ENCODE results near the gene TMEM80.
A peak's percentile ranks its signal among the peaks of the same experiment; 100 is the strongest.

Gene TMEM80

GRCh38 chr11:693887-694562, 1.6 kb upstream of the TMEM80 start:
- Histone ChIP-seq H3K9ac (ENCODE audit: low read depth, low read length) (peak overlapping the region; percentile 61), H3K36me3 (ENCODE audit: insufficient read depth, low read length) (no peaks in the 10 kb centered on the region), H3K4me3 (ENCODE audit: low read length) (peak overlapping the region; percentile 83), H3K4me2 (ENCODE audit: low read length) (peak overlapping the region; percentile 87), H3K9me3 (replicated peaks; ENCODE audit: low read length) (no peaks in the 10 kb centered on the region), H3K4me1 (ENCODE audit: control insufficient read depth, insufficient read depth, low read length) (peaks cover 43% of the 10 kb centered on the region), H3K27me3 (ENCODE audit: control insufficient read depth, insufficient read depth, low read length) (no peaks in the 10 kb centered on the region)

GRCh38 chr11:694563-695287, 891 bp upstream of the TMEM80 start, which contains the start of gene DEAF1:
Gene DEAF1 (minus strand): TSS chr11:695222. CDS start chr11:695047, 175 bp downstream.
- Histone ChIP-seq H3K9ac (ENCODE audit: low read depth, low read length) (peak within 1 kb of the TSS; percentile 99), H3K36me3 (ENCODE audit: insufficient read depth, low read length) (peaks cover 1% of the 10 kb centered on the region), H3K27me3 (ENCODE audit: control insufficient read depth, insufficient read depth, low read length) (no peaks in the 10 kb centered on the region), H3K4me1 (ENCODE audit: control insufficient read depth, insufficient read depth, low read length) (peaks cover 43% of the 10 kb centered on the region), H3K4me3 (ENCODE audit: low read length) (peak within 1 kb of the TSS; percentile 83), H3K9me3 (replicated peaks; ENCODE audit: low read length) (no peaks in the 10 kb centered on the region), H3K4me2 (ENCODE audit: low read length) (peak within 1 kb of the TSS; percentile 90)

- H3K4me3 ChIP-seq (ENCODE audit: low read length) = peak overlapping the region; percentile 83
- peaks cover 4% of the 10 kb centered on the region for H3K36me3 ChIP-seq (ENCODE audit: insufficient read depth, low read length)
- H3K27me3 ChIP-seq (ENCODE audit: control insufficient read depth, insufficient read depth, low read length) = no peaks in the 10 kb centered on the region
- peaks cover 43% of the 10 kb centered on the region for H3K4me1 ChIP-seq (ENCODE audit: control insufficient read depth, insufficient read depth, low read length)
- H3K4me2 ChIP-seq (ENCODE audit: low read length) = peak overlapping the region; percentile 90
- H3K9me3 ChIP-seq (replicated peaks; ENCODE audit: low read length) = no peaks in the 10 kb centered on the region
- peak overlapping the region; percentile 99 for H3K9ac ChIP-seq (ENCODE audit: low read depth, low read length)
These were observed 403 bp upstream of the TMEM80 start for GRCh38 chr11:695288-695537.

- Histone ChIP-seq H3K4me3 (ENCODE audit: low read length) (peak overlapping the region; percentile 83), H3K36me3 (ENCODE audit: insufficient read depth, low read length) (peaks cover 9% of the 10 kb centered on the region), H3K9ac (ENCODE audit: low read depth, low read length) (peak overlapping the region; percentile 44), H3K4me2 (ENCODE audit: low read length) (peak overlapping the region; percentile 79), H3K27me3 (ENCODE audit: control insufficient read depth, insufficient read depth, low read length) (no peaks in the 10 kb centered on the region), H3K4me1 (ENCODE audit: control insufficient read depth, insufficient read depth, low read length) (peaks cover 44% of the 10 kb centered on the region), H3K9me3 (replicated peaks; ENCODE audit: low read length) (no peaks in the 10 kb centered on the region)
These were observed 1.4 kb downstream of the TMEM80 start for GRCh38 chr11:696955-697491.

GRCh38 chr11:697811-698311, 2.2 kb downstream of the TMEM80 start:
- H3K27me3 ChIP-seq (ENCODE audit: control insufficient read depth, insufficient read depth, low read length) = no peaks in the 10 kb centered on the region
- H3K9ac ChIP-seq (ENCODE audit: low read depth, low read length) = peak overlapping the region; percentile 44
- H3K4me2 ChIP-seq (ENCODE audit: low read length) = peak overlapping the region; percentile 33
- peaks cover 50% of the 10 kb centered on the region for H3K4me1 ChIP-seq (ENCODE audit: control insufficient read depth, insufficient read depth, low read length)
- H3K9me3 ChIP-seq (replicated peaks; ENCODE audit: low read length) = no peaks in the 10 kb centered on the region
- peaks cover 13% of the 10 kb centered on the region for H3K36me3 ChIP-seq (ENCODE audit: insufficient read depth, low read length)
- no peak overlapping the region for H3K4me3 ChIP-seq (ENCODE audit: low read length)

GRCh38 chr11:698493-699115, 3.0 kb downstream of the TMEM80 start:
- Histone ChIP-seq H3K9ac (ENCODE audit: low read depth, low read length) (no peak overlapping the region), H3K4me2 (ENCODE audit: low read length) (peak overlapping the region; percentile 33)

GRCh38 chr11:699116-699508, 3.5 kb downstream of the TMEM80 start:
- no peak overlapping the region for H3K9ac ChIP-seq (ENCODE audit: low read depth, low read length)
- H3K4me1 ChIP-seq (ENCODE audit: control insufficient read depth, insufficient read depth, low read length) = peaks cover 46% of the 10 kb centered on the region
- no peak overlapping the region for H3K4me2 ChIP-seq (ENCODE audit: low read length)
- no peaks in the 10 kb centered on the region for H3K27me3 ChIP-seq (ENCODE audit: control insufficient read depth, insufficient read depth, low read length)
- H3K36me3 ChIP-seq (ENCODE audit: insufficient read depth, low read length) = peaks cover 17% of the 10 kb centered on the region
- H3K4me3 ChIP-seq (ENCODE audit: low read length) = no peak overlapping the region
- H3K9me3 ChIP-seq (replicated peaks; ENCODE audit: low read length) = no peaks in the 10 kb centered on the region

More at GRCh38 chr11:698493-699115, 3.0 kb downstream of the TMEM80 start:
- no peaks in the 10 kb centered on the region for H3K9me3 ChIP-seq (replicated peaks; ENCODE audit: low read length)
- H3K27me3 ChIP-seq (ENCODE audit: control insufficient read depth, insufficient read depth, low read length) = no peaks in the 10 kb centered on the region
- H3K36me3 ChIP-seq (ENCODE audit: insufficient read depth, low read length) = peaks cover 17% of the 10 kb centered on the region
- no peak overlapping the region for H3K4me3 ChIP-seq (ENCODE audit: low read length)
- H3K4me1 ChIP-seq (ENCODE audit: control insufficient read depth, insufficient read depth, low read length) = peaks cover 50% of the 10 kb centered on the region

- H3K36me3 ChIP-seq (ENCODE audit: insufficient read depth, low read length) = peaks cover 17% of the 10 kb centered on the region
- H3K4me1 ChIP-seq (ENCODE audit: control insufficient read depth, insufficient read depth, low read length) = peaks cover 40% of the 10 kb centered on the region
- no peaks in the 10 kb centered on the region for H3K9me3 ChIP-seq (replicated peaks; ENCODE audit: low read length)
- H3K27me3 ChIP-seq (ENCODE audit: control insufficient read depth, insufficient read depth, low read length) = no peaks in the 10 kb centered on the region
- H3K4me2 ChIP-seq (ENCODE audit: low read length) = no peak overlapping the region
- no peak overlapping the region for H3K4me3 ChIP-seq (ENCODE audit: low read length)
- no peak overlapping the region for H3K9ac ChIP-seq (ENCODE audit: low read depth, low read length)
These were observed 4.1 kb downstream of the TMEM80 start for GRCh38 chr11:699753-700152.

- Histone ChIP-seq H3K36me3 (ENCODE audit: insufficient read depth, low read length) (peaks cover 17% of the 10 kb centered on the region), H3K27me3 (ENCODE audit: control insufficient read depth, insufficient read depth, low read length) (no peaks in the 10 kb centered on the region), H3K4me3 (ENCODE audit: low read length) (no peak overlapping the region), H3K9me3 (replicated peaks; ENCODE audit: low read length) (no peaks in the 10 kb centered on the region), H3K4me1 (ENCODE audit: control insufficient read depth, insufficient read depth, low read length) (peaks cover 57% of the 10 kb centered on the region), H3K4me2 (ENCODE audit: low read length) (peak overlapping the region; percentile 75), H3K9ac (ENCODE audit: low read depth, low read length) (peak overlapping the region; percentile 60)
These were observed 6.3 kb downstream of the TMEM80 start for GRCh38 chr11:701741-702461.

- H3K27me3 ChIP-seq (ENCODE audit: control insufficient read depth, insufficient read depth, low read length) = no peaks in the 10 kb centered on the region
- H3K9me3 ChIP-seq (replicated peaks; ENCODE audit: low read length) = no peaks in the 10 kb centered on the region
- peaks cover 17% of the 10 kb centered on the region for H3K36me3 ChIP-seq (ENCODE audit: insufficient read depth, low read length)
- peaks cover 57% of the 10 kb centered on the region for H3K4me1 ChIP-seq (ENCODE audit: control insufficient read depth, insufficient read depth, low read length)
- peak overlapping the region; percentile 34 for H3K4me3 ChIP-seq (ENCODE audit: low read length)
- peak overlapping the region; percentile 75 for H3K4me2 ChIP-seq (ENCODE audit: low read length)
- H3K9ac ChIP-seq (ENCODE audit: low read depth, low read length) = peak overlapping the region; percentile 60
These were observed 7.1 kb downstream of the TMEM80 start for GRCh38 chr11:702462-703461.

All from skeletal muscle satellite cell (primary cell).